Measurements from ENCODE around the gene NAA30.

NAA30 gene

GRCh38 chr14:57392830-57393229 lies 2.4 kb downstream of the NAA30 start:
- DNase-seq (ENCODE audit: low read depth in 2 of 2) = no peak

- DNase-seq (ENCODE audit: low read depth in 2 of 2) = no peak
Measured at GRCh38 chr14:57400556-57401494, 10.4 kb downstream of the NAA30 start.

DNA sequence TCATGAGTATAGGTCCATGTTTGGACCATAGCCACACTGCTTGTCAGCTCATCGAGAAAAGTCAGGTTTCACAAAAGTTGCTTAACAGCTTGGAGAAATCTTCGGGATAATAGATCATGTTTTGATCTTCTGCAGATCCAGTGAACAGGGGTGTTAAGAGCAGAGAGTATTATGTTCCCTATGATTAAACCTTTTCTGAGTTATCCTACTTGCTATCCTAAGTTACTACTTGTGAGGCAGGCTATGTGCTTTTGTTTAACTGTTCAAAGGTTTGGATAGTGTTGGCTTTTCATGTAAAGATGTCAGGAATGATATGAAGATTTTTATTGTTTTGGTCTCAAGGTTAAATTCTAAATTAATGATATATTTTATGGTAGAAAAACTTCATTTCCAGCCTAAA lies 11.1 kb downstream of the NAA30 start:
- no peak for DNase-seq (ENCODE audit: low read depth in 2 of 2)

DNA sequence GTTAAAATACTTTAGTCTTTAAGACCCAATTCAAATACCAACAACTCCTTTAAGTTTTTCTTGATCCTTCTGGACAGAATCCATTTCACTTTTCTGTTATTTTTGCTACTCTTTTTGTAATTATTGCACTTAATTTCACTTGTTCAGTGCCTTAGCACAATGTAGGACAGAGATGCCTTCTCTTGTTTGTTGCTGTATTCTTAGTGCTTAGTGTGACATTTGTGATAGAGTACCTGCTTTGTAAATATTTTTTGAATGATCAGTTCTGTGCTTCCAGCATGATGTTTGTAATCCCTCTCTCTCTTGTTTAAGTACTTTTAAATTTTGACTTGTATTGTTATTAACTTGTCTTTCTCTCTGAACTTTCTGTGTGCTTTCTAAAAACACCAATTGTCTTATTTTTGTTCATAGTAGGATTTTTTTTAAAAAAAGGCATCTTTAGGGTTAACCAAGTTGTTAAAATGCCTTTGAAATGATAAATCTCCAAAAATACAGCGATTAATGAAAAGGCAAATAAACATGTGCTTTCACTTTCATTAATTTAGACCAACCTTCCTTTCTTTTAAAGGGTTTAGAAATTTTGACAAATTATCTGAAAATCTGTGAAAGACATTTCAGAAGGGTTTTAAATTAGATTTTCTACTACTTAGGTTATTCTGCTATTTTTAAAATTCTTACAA lies 11.9 kb downstream of the NAA30 start:
- no peak for DNase-seq (ENCODE audit: low read depth in 2 of 2)

DNA sequence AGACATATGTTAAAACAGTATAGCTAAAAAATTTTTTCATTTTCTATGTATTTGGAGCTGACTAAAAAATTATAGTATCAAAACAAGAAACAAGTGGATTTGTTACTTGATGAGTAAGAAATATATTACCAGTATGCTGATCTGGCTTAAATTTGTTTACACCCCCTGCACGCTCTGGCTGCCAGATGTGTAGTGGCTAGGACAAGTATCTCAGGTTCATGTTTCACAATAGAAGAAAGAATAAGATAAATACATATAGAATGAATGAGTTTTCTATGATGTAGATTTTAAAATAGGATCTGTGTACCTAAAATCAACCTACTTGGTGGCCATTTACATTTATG lies 13.1 kb downstream of the NAA30 start:
- DNase-seq (ENCODE audit: low read depth in 2 of 2) = no peak

GRCh38 chr14:57405562-57405961 lies 15.2 kb downstream of the NAA30 start:
- no peak for DNase-seq (ENCODE audit: low read depth in 2 of 2)

GRCh38 chr14:57408037-57408436 lies 17.7 kb downstream of the NAA30 start:
- no peak for DNase-seq (ENCODE audit: low read depth in 2 of 2)

DNA sequence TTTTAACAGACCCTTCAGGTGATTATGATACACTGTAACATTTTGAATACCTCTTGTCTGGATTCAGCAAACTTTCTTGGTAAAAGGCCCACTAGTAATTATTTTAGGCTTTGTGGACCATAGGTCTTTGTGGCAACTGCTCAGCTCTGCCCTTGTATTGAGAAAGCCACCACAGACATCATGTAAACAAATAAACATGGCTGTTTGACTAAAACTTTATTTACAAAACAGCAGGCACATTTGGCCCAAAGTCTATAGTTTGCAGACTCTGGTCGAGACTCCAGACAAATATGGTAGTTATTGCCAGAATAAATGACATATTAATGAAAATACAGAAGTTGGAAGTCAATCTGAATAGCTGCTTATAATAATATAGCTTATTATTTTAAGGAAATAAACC lies 18.2 kb downstream of the NAA30 start:
- no peak for DNase-seq (ENCODE audit: low read depth in 2 of 2)

GRCh38 chr14:57412341-57412740 lies 22.0 kb downstream of the NAA30 start:
- no peak for DNase-seq (ENCODE audit: low read depth in 2 of 2)

DNA sequence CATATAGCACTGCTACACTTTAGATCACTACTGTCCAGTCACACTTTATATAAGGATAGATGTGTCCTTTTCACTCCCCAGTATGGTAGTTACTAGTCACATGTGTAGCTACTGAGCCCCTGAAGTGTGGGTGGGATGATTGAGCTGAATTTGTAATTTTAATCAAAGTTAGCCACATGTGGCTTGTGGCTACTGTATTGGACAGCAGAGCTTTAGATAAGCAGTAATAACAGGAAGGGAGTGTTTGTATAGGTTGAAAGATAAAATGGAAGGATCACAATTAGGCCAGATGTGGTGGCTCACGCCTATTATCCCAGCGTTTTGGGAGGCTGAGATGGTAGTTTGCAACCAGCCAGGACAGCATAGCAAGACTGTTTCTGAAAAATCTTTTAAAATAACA lies 23.5 kb downstream of the NAA30 start:
- no peak for DNase-seq (ENCODE audit: low read depth in 2 of 2)

DNA sequence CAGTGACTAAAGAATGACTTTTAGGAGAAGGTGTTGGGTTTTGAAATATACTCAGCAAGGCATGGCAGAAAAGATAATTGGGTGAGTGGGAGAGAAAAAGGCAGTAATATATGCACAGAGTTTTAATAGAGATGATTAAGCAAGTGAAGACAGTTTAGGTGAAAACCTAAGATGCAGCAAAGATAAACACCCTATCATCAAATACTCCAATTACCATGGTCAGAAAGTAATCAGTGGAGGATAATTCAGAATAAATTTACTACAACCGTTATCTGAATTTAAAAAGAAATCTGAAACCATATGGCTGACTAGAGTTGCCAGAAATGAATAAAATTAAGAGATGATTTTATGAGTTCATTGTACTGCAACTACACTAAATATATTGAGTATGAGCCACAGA lies 26.8 kb downstream of the NAA30 start:
- DNase-seq (ENCODE audit: low read depth in 2 of 2) = no peak

- no peak for DNase-seq (ENCODE audit: low read depth in 2 of 2)
Measured at GRCh38 chr14:57418999-57419398, 28.6 kb downstream of the NAA30 start.

DNA sequence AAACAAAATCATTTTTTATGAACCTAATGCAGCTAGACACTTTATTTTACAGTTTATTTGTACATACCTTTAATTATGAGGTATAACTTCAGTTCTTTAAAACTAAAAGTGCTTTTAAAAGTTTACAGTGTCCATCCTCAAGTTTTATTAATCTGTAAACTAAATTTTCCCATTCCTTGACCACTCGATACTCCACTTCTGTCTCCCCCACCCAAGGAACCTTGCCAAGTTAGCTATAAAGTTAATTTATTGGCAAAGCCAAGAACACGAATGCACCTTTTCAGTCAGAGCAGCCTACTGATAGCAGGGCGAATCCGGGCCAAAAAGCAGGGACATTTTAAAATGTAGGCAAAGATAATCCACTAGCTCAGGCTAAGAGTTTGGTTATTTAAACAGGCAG lies 29.6 kb downstream of the NAA30 start:
- no peak for DNase-seq (ENCODE audit: low read depth in 2 of 2)

GRCh38 chr14:57420986-57421385 lies 30.6 kb downstream of the NAA30 start:
- DNase-seq (ENCODE audit: low read depth in 2 of 2) = no peak

DNA sequence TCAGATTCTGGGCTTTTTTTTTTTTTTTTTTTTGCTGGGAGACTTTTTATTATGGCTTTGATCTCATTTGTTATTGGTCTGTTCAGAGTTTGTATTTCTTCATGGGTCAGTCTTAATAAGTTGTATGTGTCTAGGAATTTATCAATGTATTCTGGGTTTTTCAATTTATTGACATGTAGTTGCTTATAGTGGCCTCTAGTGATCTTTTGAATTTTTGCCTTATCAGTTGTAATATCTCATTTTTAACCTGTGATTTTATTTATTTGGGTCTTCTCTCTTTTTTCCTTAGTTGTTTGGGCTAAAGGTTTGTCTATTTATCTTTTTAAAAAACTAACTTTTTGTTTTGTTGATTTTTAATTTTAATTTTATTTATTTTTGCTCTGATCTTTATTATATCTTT lies 45.5 kb downstream of the NAA30 start:
- DNase-seq (ENCODE audit: low read depth in 2 of 2) = no peak

- DNase-seq (ENCODE audit: low read depth in 2 of 2) = no peak
Measured at GRCh38 chr14:57461777-57462320, 71.5 kb downstream of the NAA30 start.

GRCh38 chr14:57462551-57462950 lies 72.2 kb downstream of the NAA30 start:
- DNase-seq (ENCODE audit: low read depth in 2 of 2) = no peak

GRCh38 chr14:57464008-57464730 lies 73.8 kb downstream of the NAA30 start:
- no peak for DNase-seq (ENCODE audit: low read depth in 2 of 2)

All from stimulated activated CD8-positive, alpha-beta memory T cell treated with anti-CD3 and anti-CD28 coated beads, Interleukin-7, amount 100 ng/mL, for 1 hour (primary cell).